ENCODE results near the gene CCR2. TPM values are rescaled to one million over a fixed set of nuclear protein-coding genes. Genes with fewer than 3 reads are reported as not detected.

CCR2 gene
- total RNA-seq (2022) (not detected in 2 replicates), Bru-seq, nascent RNA (not detected), BruChase-seq, experiment 1, labeled RNA remaining after a 6-hour chase (percentile 9 among the genes with signal in this experiment), BruChase-seq, experiment 2, labeled RNA remaining after a 2-hour chase (not detected)
- long read RNA-seq, result 0 reads

DNA sequence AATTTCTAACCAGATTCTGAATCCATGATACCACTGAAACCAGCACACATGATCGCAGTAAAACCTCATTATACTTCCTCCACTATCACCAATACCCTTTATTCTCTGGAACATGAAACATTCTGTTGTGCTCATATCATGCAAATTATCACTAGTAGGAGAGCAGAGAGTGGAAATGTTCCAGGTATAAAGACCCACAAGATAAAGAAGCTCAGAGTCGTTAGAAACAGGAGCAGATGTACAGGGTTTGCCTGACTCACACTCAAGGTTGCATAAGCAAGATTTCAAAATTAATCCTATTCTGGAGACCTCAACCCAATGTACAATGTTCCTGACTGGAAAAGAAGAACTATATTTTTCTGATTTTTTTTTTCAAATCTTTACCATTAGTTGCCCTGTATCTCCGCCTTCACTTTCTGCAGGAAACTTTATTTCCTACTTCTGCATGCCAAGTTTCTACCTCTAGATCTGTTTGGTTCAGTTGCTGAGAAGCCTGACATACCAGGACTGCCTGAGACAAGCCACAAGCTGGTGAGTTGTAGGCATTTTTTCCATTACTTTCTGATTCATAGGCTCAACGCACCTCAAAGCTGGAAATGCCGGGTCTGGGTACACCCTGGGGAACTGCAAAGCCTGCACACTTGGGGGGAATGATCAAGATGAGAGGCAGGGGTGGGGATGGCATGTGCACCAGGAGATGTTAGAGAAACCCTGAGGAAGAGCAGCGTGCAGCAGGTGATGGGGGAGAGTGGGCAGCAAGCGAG lies at the start of gene CCR2:
Gene CCR2, plus strand, starts transcription at position 465 of the 764 bp plus-strand sequence. CDS start 3,417 bp downstream, outside the sequence.
- Mint-ChIP-seq H3K4me3 (ENCODE audit: unreplicated experiment) (no peak within 1 kb of the TSS), H3K27ac (ENCODE audit: low read depth, unreplicated experiment) (no peak within 1 kb of the TSS), H3K9me3 (ENCODE audit: unreplicated experiment) (no peaks in the 10 kb centered on the region), H3K27me3 (ENCODE audit: insufficient read depth, unreplicated experiment) (peaks cover 72% of the 10 kb centered on the region), H3K36me3 (ENCODE audit: insufficient read depth, unreplicated experiment) (no peaks in the 10 kb centered on the region), H3K4me1 (ENCODE audit: insufficient read depth, unreplicated experiment) (peaks cover 22% of the 10 kb centered on the region)
- CTCF ChIA-PET, result interaction anchor here (0.6 to 0.7 kb wide), 4 partner anchors 10 to 415 kb away, joined by 3 to 4 read pairs (median 3); no protein-coding TSS in a partner anchor
- BruUV-seq (replicated peaks), result no TSS peak
- TF ChIP-seq, protein P1, sequence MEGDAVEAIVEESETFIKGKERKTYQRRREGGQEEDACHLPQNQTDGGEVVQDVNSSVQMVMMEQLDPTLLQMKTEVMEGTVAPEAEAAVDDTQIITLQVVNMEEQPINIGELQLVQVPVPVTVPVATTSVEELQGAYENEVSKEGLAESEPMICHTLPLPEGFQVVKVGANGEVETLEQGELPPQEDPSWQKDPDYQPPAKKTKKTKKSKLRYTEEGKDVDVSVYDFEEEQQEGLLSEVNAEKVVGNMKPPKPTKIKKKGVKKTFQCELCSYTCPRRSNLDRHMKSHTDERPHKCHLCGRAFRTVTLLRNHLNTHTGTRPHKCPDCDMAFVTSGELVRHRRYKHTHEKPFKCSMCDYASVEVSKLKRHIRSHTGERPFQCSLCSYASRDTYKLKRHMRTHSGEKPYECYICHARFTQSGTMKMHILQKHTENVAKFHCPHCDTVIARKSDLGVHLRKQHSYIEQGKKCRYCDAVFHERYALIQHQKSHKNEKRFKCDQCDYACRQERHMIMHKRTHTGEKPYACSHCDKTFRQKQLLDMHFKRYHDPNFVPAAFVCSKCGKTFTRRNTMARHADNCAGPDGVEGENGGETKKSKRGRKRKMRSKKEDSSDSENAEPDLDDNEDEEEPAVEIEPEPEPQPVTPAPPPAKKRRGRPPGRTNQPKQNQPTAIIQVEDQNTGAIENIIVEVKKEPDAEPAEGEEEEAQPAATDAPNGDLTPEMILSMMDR (IDR thresholded peaks at IDR 0.05; ENCODE audit: unreplicated experiment), result no peak
- intact Hi-C loops (cut with micrococcal nuclease), result no loop called here
- POLR2A ChIA-PET, result interaction anchor here (0.6 to 1.4 kb wide), 5 partner anchors 42 to 664 kb away, joined by 3 to 6 read pairs (median 3); no protein-coding TSS in a partner anchor
- peak; percentile 23 for DNase-seq (ENCODE audit: unreplicated experiment)

DNA sequence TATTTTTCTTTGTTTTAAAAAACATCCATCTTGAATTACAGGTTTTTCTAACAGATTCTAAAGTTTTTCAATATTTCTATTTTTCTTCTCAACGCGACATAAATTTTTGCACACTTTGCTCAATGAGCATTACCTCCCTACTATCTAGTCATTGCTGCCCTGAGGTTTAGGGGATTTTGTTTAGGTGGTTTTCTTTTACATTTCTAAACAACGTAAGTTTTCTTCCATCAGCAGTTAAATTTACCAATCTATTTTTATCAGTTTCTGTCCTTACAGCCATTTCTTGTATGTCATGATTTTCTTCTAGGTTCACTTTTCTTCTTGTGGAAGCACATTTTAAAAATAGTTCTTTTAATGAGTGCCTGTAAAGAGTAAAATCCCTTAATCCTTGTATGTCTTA lies 49.2 kb upstream of the CCR2 start:
- Mint-ChIP-seq H3K4me3 (ENCODE audit: unreplicated experiment) (no peak overlapping the region), H3K36me3 (ENCODE audit: insufficient read depth, unreplicated experiment) (no peaks in the 10 kb centered on the region), H3K27me3 (ENCODE audit: insufficient read depth, unreplicated experiment) (peaks cover 24% of the 10 kb centered on the region), H3K4me1 (ENCODE audit: insufficient read depth, unreplicated experiment) (no peaks in the 10 kb centered on the region), H3K9me3 (ENCODE audit: unreplicated experiment) (no peaks in the 10 kb centered on the region), H3K27ac (ENCODE audit: low read depth, unreplicated experiment) (no peak overlapping the region)
- DNase-seq (ENCODE audit: unreplicated experiment), result no peak
- no TSS peak for BruUV-seq (replicated peaks)
- CTCF ChIA-PET, result no interaction called here
- POLR2A ChIA-PET, result interaction anchor here (2.8 kb wide), 1 partner anchor 8 kb away, joined by 11 read pairs; no protein-coding TSS in a partner anchor
- TF ChIP-seq, protein P1 (IDR thresholded peaks at IDR 0.05; ENCODE audit: unreplicated experiment), result no peak
- intact Hi-C loops (cut with micrococcal nuclease), result no loop called here

DNA sequence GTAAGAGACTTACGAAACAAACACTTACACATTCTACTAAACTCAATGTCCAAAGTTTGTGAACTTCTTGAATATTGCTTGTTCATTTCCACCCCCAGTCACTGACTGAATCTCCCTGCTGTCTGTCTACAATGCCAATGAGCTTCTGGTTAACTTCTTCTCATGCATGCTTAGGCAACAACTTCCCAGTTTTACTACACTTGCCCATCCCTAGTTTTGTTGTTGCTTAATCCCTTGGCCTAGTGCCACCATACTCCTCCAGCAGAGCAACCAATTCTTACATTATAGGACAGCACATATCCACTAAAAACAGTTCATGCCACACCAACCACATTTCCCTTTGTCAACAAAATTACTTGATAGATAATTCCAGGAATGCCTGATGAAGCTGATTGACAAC lies 40.9 kb upstream of the CCR2 start:
- Mint-ChIP-seq H3K27me3 (ENCODE audit: insufficient read depth, unreplicated experiment) (peaks cover 13% of the 10 kb centered on the region), H3K9me3 (ENCODE audit: unreplicated experiment) (no peaks in the 10 kb centered on the region), H3K4me1 (ENCODE audit: insufficient read depth, unreplicated experiment) (peaks cover 19% of the 10 kb centered on the region), H3K4me3 (ENCODE audit: unreplicated experiment) (no peak overlapping the region), H3K27ac (ENCODE audit: low read depth, unreplicated experiment) (peak overlapping the region; percentile 74), H3K36me3 (ENCODE audit: insufficient read depth, unreplicated experiment) (no peaks in the 10 kb centered on the region)
- POLR2A ChIA-PET, result interaction anchor here (0.6 to 3.1 kb wide), 15 partner anchors 10 to 490 kb away, joined by 3 to 19 read pairs (median 5); no protein-coding TSS in a partner anchor
- DNase-seq (ENCODE audit: unreplicated experiment), result peak; percentile 96
- BruUV-seq (replicated peaks), result no TSS peak
- TF ChIP-seq, protein P1 (IDR thresholded peaks at IDR 0.05; ENCODE audit: unreplicated experiment), result no peak
- CTCF ChIA-PET, result interaction anchor here (0.6 kb wide), 1 partner anchor 65 kb away, joined by 3 read pairs; no protein-coding TSS in a partner anchor
- intact Hi-C loops (cut with micrococcal nuclease), result no loop called here

DNA sequence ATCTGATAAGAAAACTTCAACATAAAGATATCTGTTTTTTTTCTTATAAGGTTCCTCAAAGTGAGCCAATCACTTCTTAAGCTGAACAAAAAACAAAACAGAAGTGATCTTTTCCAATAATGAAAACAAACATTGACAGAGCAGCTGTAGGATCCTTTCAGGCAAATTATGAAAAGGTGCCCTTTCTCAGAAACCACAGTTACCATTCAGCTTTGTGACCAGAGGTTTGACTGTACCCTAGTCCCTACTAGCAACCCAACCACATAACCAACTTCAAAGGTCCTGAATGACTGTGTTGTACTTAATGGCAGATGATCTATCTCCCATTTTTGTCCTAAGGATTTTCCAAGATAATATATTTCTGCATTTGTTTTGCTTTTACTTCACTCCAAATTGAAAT lies 39.4 kb upstream of the CCR2 start:
- Mint-ChIP-seq H3K36me3 (ENCODE audit: insufficient read depth, unreplicated experiment) (no peaks in the 10 kb centered on the region), H3K9me3 (ENCODE audit: unreplicated experiment) (no peaks in the 10 kb centered on the region), H3K27me3 (ENCODE audit: insufficient read depth, unreplicated experiment) (peaks cover 3% of the 10 kb centered on the region), H3K4me3 (ENCODE audit: unreplicated experiment) (no peak overlapping the region), H3K4me1 (ENCODE audit: insufficient read depth, unreplicated experiment) (peaks cover 19% of the 10 kb centered on the region), H3K27ac (ENCODE audit: low read depth, unreplicated experiment) (no peak overlapping the region)
- POLR2A ChIA-PET, result interaction anchor here (1.5 kb wide), 1 partner anchor 20 kb away, joined by 14 read pairs; no protein-coding TSS in a partner anchor
- CTCF ChIA-PET, result interaction anchor here (0.6 kb wide), 1 partner anchor 100 kb away, joined by 7 read pairs; no protein-coding TSS in a partner anchor
- no peak for DNase-seq (ENCODE audit: unreplicated experiment)
- BruUV-seq (replicated peaks), result no TSS peak
- TF ChIP-seq, protein P1 (IDR thresholded peaks at IDR 0.05; ENCODE audit: unreplicated experiment), result no peak
- intact Hi-C loops (cut with micrococcal nuclease), result no loop called here
